Progenitor cell of endocrine pancreas (in vitro differentiated cells): Measurements from ENCODE around the gene C1orf21. TPM values are rescaled to one million over a fixed set of nuclear protein-coding genes. Genes with fewer than 3 reads are reported as not detected.

Source experiments
- DNase-seq: peaks from one replicate; pipeline ENCODE4 v3.0.0; 2021; ENCODE audit warnings: low spot score; ENCODE audit not compliant: unreplicated experiment
- H3K27ac Mint-ChIP-seq: 2 replicates; pipeline ENCODE4 v1.8.0; 2021; ENCODE audit warnings: mild to moderate bottlenecking, moderate library complexity, mixed read lengths
- H3K27me3 Mint-ChIP-seq: 2 replicates; pipeline ENCODE4 v1.8.0; 2021; ENCODE audit warnings: mixed read lengths
- H3K36me3 Mint-ChIP-seq: 2 replicates; pipeline ENCODE4 v1.8.0; 2022; ENCODE audit warnings: mixed read lengths; ENCODE audit not compliant: insufficient read depth
- H3K4me1 Mint-ChIP-seq: 2 replicates; pipeline ENCODE4 v1.8.0; 2021; ENCODE audit warnings: low read depth, mixed read lengths
- H3K4me3 Mint-ChIP-seq: 2 replicates; pipeline ENCODE4 v1.8.0; 2021; ENCODE audit warnings: low read depth, mild to moderate bottlenecking, moderate library complexity, mixed read lengths
- H3K9me3 Mint-ChIP-seq: 2 replicates; pipeline ENCODE4 v1.8.0; 2021; ENCODE audit warnings: low read depth, mixed read lengths
- total RNA-seq: library from RNA; stranded (reverse); gene quantifications from 2 replicates; pipeline ENCODE4 v1.2.1, GENCODE V29; 2021
- TF ChIP-seq, protein P1 (sequence below): fragments of 200-600 bp; sonication (generic); IDR thresholded peaks from one replicate; pipeline ENCODE4 v1.5.0; 2021; ENCODE audit warnings: antibody characterized with exemption, mild to moderate bottlenecking; ENCODE audit not compliant: unreplicated experiment

C1orf21 gene
- total RNA-seq, 1 donor from 2014 or later: 10.0 TPM

- no peaks in the 10 kb centered on the region for H3K36me3 Mint-ChIP-seq
- TF ChIP-seq, protein P1, sequence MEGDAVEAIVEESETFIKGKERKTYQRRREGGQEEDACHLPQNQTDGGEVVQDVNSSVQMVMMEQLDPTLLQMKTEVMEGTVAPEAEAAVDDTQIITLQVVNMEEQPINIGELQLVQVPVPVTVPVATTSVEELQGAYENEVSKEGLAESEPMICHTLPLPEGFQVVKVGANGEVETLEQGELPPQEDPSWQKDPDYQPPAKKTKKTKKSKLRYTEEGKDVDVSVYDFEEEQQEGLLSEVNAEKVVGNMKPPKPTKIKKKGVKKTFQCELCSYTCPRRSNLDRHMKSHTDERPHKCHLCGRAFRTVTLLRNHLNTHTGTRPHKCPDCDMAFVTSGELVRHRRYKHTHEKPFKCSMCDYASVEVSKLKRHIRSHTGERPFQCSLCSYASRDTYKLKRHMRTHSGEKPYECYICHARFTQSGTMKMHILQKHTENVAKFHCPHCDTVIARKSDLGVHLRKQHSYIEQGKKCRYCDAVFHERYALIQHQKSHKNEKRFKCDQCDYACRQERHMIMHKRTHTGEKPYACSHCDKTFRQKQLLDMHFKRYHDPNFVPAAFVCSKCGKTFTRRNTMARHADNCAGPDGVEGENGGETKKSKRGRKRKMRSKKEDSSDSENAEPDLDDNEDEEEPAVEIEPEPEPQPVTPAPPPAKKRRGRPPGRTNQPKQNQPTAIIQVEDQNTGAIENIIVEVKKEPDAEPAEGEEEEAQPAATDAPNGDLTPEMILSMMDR: no peak
- H3K9me3 Mint-ChIP-seq: no peaks in the 10 kb centered on the region
- H3K27ac Mint-ChIP-seq: no peak overlapping the region
- no peaks in the 10 kb centered on the region for H3K27me3 Mint-ChIP-seq
- H3K4me1 Mint-ChIP-seq: peaks cover 8% of the 10 kb centered on the region
- no peak overlapping the region for H3K4me3 Mint-ChIP-seq
- no peak for DNase-seq
Measured at GRCh38 chr1:184507604-184508280, 120.9 kb downstream of the C1orf21 start.

DNA sequence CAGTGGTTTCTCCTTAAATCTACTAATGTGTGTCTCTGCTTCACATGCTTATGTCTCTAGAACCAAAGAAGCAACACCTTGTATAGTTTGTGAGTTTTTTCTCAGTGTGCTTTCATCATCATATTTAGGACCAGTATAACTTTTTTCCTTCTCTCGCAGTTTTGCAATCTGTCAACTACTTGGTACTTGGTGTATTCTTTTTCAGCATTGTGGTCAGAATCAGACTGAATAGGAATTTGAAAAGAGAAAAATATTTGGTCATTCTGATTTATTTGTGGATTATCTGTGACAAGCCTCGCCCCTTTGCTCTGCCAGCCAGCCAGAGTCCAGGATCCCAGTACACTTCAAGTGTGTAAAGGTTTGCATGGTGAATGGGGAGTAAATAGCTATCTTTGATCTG is 122.3 kb downstream of the C1orf21 start:
- TF ChIP-seq, protein P1: no peak
- Mint-ChIP-seq H3K27ac (no peak overlapping the region), H3K27me3 (no peaks in the 10 kb centered on the region), H3K36me3 (no peaks in the 10 kb centered on the region), H3K4me1 (peaks cover 8% of the 10 kb centered on the region), H3K4me3 (no peak overlapping the region), H3K9me3 (no peaks in the 10 kb centered on the region)
- DNase-seq: no peak

- DNase-seq: no peak
- H3K27ac Mint-ChIP-seq: no peak overlapping the region
- H3K4me3 Mint-ChIP-seq: no peak overlapping the region
- no peaks in the 10 kb centered on the region for H3K9me3 Mint-ChIP-seq
- H3K36me3 Mint-ChIP-seq: no peaks in the 10 kb centered on the region
- no peaks in the 10 kb centered on the region for H3K27me3 Mint-ChIP-seq
- peaks cover 4% of the 10 kb centered on the region for H3K4me1 Mint-ChIP-seq
- TF ChIP-seq, protein P1: no peak
Measured at GRCh38 chr1:184510110-184510509, 123.3 kb downstream of the C1orf21 start.

DNA sequence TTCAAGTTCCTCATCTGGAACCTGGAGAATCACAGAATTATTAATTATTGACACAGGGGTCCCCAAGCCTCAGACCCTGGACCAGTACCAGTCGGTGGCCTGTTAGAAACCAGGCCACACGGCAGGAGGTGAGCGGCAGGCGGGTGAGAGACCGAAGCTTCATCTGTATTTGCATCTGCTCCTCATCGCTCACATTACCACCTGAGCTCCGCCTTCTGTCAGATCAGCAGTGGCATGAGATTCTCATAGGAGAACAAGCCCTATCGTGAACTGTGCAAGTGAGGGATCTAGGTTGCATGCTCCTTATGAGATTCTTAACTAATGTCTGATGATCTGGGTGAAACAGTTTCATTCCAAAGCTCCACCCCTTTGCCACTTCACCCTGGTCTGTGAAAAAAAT is 125.9 kb downstream of the C1orf21 start:
- H3K4me1 Mint-ChIP-seq: peaks cover 3% of the 10 kb centered on the region
- TF ChIP-seq, protein P1: no peak
- no peak for DNase-seq
- H3K9me3 Mint-ChIP-seq: no peaks in the 10 kb centered on the region
- H3K27me3 Mint-ChIP-seq: no peaks in the 10 kb centered on the region
- no peak overlapping the region for H3K27ac Mint-ChIP-seq
- H3K36me3 Mint-ChIP-seq: no peaks in the 10 kb centered on the region
- no peak overlapping the region for H3K4me3 Mint-ChIP-seq

GRCh38 chr1:184513421-184513820 is 126.6 kb downstream of the C1orf21 start:
- Mint-ChIP-seq H3K4me1 (no peaks in the 10 kb centered on the region), H3K9me3 (no peaks in the 10 kb centered on the region), H3K4me3 (no peak overlapping the region), H3K27me3 (no peaks in the 10 kb centered on the region), H3K27ac (no peak overlapping the region), H3K36me3 (no peaks in the 10 kb centered on the region)
- DNase-seq: no peak
- TF ChIP-seq, protein P1: no peak
